ENCODE data around the gene CBARP. TPM values are rescaled to one million over a fixed set of nuclear protein-coding genes. Genes with fewer than 3 reads are reported as not detected.
A peak's percentile ranks its signal among the peaks of the same experiment; 100 is the strongest.

Gene CBARP
- total and polyA plus RNA-seq, 2 of the 13 experiments (the other 11 are each of a cell fraction or from before 2014, with no cell fraction given), result 1.2 to 1.4 TPM

- TF ChIP-seq MYPOP (CRISPR knock-in tag; IDR thresholded peaks at IDR 0.05) (0 out of 2 replicates have a peak, but pooled peaks have one; percentile 0), KAT2B (IDR thresholded peaks at IDR 0.05; ENCODE audit: borderline replicate concordance, low read depth, low read length) (no peak), ZMYM2 (CRISPR knock-in tag; IDR thresholded peaks at IDR 0.05) (no peak), KAT7 (CRISPR knock-in tag; IDR thresholded peaks at IDR 0.05; ENCODE audit: borderline replicate concordance) (no peak), ZNF343 (CRISPR knock-in tag; IDR thresholded peaks at IDR 0.05) (no peak; the same call in 1 of the 2 replicates), HDAC1 (CRISPR knock-in tag; IDR thresholded peaks at IDR 0.05) (no peak; the same call in 1 of the 2 replicates), PAXIP1 (CRISPR knock-in tag; conservative IDR thresholded peaks at IDR 0.05) (peak; percentile 44), ERF (CRISPR knock-in tag; IDR thresholded peaks at IDR 0.05) (0 out of 2 replicates have a peak, but pooled peaks have one; percentile 13), ZNF383 (CRISPR knock-in tag; IDR thresholded peaks at IDR 0.05; ENCODE audit: borderline replicate concordance) (0 out of 2 replicates have a peak, but pooled peaks have one; percentile 33), RARG (CRISPR knock-in tag; IDR thresholded peaks at IDR 0.05; ENCODE audit: low read depth) (no peak), ESRRA (CRISPR knock-in tag; IDR thresholded peaks at IDR 0.05; ENCODE audit: low read depth) (peak; percentile 38; the same call in 1 of the 2 replicates), WIZ (CRISPR knock-in tag; IDR thresholded peaks at IDR 0.05) (no peak), ZNF280D (CRISPR knock-in tag; IDR thresholded peaks at IDR 0.05) (no peak), KLF6 (CRISPR knock-in tag; IDR thresholded peaks at IDR 0.05) (no peak), SOX13 (IDR thresholded peaks at IDR 0.05) (no peak), SOX13 (CRISPR knock-in tag; conservative IDR thresholded peaks at IDR 0.05 in 1 of 2, IDR thresholded peaks at IDR 0.05 in 1 of 2) (no peak), SATB2 (CRISPR knock-in tag; IDR thresholded peaks at IDR 0.05) (no peak), CC2D1A (CRISPR knock-in tag; IDR thresholded peaks at IDR 0.05) (peak; percentile 94), ZNF224 (CRISPR knock-in tag; IDR thresholded peaks at IDR 0.05) (no peak), HNRNPK (IDR thresholded peaks at IDR 0.05; ENCODE audit: low read depth, low read length, poor library complexity, severe bottlenecking) (no peak), ZSCAN20 (CRISPR knock-in tag; IDR thresholded peaks at IDR 0.05; ENCODE audit: borderline replicate concordance) (no peak), BCL6 (CRISPR knock-in tag; IDR thresholded peaks at IDR 0.05) (no peak), PPARG (CRISPR knock-in tag; conservative IDR thresholded peaks at IDR 0.05) (no peak), MIER2 (CRISPR knock-in tag; IDR thresholded peaks at IDR 0.05) (no peak)
Observed at GRCh38 chr19:1284293-1284978, 46.6 kb upstream of the CBARP start (continued).
